Stimulated activated CD4-positive, alpha-beta T cell treated with anti-CD3 and anti-CD28 coated beads, Interleukin-1b, Interleukin-23, amount 100 ng/mL, for 48 hours (primary cell): Measurements from ENCODE around the gene LRRC9.
"Not testable (repeated sequence)": the region's sequence is repeated elsewhere in the genome, so short reads cannot be mapped to it uniquely, and the experiment has no call there.

ENCODE experiments used
- DNase-seq: peaks from one replicate; pipeline ENCODE4 v3.0.0-alpha.2; 2020

Gene LRRC9

GRCh38 chr14:59959668-59960067, 39.7 kb downstream of the LRRC9 start:
- DNase-seq = no peak

GRCh38 chr14:59961518-59962062, 41.6 kb downstream of the LRRC9 start:
- no peak for DNase-seq

DNA sequence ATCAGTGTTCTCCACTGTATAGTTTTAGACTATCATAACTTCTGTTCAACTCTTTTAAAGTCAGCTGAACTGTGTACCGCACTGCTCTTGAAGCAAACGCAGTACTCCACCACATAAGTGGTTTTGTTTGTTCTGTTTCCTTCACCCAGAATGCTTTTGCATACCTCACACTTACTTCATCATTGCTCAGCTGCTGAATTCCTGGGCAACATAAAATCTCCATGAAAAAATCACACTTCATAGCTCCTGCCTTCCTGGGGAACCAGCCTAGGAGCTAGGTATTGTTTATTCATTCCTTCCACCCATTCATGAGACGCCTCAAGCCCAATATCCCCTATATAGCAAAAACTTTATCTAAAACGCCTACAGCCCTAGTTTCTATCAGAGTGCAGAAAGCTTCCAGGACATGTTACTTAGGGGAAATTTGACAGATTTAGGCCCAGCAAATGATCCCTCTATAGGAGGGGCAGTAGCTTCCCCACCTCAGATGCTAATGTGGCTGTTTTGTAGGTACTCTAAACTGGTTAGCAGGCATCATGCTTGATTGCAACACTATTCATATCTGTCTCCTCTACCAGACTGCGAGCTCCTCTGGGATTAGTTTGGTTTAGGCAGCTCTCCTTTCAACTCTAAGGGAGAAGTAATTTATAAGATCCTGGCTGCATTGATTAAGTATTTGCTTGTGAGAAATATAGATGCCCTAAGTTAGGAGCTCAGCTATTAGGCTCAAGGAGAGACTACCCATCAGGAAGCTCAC, 44.5 kb downstream of the LRRC9 start:
- DNase-seq = no peak

GRCh38 chr14:59969319-59969718, 49.4 kb downstream of the LRRC9 start:
- no peak for DNase-seq

DNA sequence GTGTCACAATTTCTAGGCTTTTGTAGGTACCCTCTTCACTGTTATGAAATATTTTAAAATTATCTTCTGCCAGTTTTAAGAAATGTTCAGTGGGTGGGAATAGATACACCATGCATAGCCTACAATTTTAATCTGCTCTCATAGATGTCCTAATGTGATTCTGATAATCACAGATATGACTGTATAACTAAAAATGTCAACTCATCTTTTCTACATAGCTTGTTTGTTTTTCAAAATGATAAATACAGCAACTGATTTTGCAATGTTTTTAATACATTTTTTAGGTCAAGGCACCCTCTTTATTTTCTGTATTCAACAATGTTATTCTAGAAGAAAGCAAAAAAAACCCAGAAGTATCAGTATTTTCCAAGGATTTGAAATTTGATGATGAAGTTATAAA, 61.6 kb downstream of the LRRC9 start:
- no peak for DNase-seq

DNA sequence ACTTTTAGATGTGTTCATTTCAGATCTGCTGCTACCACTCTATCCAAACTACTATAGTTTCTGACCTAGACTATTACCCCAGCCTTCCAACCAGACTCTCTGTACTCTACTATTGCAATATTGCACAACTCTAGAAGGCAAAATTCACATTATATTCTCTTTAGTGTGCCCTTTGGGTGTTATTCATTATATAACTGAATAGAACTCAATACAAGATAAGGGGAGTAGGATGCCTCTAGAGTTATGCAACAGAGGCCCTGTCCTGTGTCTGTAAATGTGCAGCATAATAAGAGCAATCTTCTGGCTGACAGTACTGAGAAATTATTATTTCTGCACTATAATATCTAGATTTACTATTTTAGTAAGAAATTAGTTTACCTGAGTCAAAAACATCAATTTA, 63.1 kb downstream of the LRRC9 start:
- no peak for DNase-seq

- no peak for DNase-seq
These were observed 66.7 kb downstream of the LRRC9 start for GRCh38 chr14:59986556-59987059.

GRCh38 chr14:59997449-59997848, 77.5 kb downstream of the LRRC9 start:
- DNase-seq = no peak

DNA sequence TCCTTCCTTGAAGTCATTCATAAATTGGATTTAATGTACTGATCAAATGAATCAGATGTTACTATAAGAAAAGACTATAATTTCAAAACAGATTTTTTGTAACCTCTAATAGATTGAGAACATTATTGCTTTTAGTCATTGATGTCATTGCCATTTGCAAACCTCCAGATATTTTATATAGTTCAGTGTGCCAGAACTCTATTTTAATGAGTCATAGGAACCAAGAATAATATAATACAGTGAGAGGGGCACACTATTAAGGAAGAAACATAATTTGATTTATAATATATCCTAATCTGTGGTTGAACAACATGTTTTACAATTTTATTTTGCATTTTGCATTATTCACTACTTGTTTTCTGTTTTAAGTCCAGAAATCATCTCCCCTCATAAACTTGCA, 78.0 kb downstream of the LRRC9 start:
- DNase-seq = no peak

DNA sequence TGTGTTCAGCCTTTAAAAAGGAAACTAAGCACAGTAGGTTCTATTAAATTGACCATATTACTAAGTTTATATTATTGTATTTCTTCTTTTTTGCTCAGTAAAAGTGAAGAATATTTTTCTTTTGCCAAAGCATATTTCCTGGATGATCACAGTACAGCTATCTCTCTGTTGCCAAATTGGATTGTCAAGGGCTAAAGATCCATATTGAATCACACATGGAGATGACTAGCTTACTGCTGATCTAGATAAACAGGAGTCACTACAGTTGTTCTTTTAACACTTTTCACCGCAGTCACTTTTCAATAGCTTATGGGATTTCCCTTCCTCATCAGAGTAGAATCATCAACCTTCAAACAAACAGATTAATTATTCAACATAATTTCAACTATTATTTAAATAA, 78.6 kb downstream of the LRRC9 start:
- DNase-seq = no peak

- no peak for DNase-seq
These were observed 83.0 kb downstream of the LRRC9 start for GRCh38 chr14:60002819-60003492.

DNA sequence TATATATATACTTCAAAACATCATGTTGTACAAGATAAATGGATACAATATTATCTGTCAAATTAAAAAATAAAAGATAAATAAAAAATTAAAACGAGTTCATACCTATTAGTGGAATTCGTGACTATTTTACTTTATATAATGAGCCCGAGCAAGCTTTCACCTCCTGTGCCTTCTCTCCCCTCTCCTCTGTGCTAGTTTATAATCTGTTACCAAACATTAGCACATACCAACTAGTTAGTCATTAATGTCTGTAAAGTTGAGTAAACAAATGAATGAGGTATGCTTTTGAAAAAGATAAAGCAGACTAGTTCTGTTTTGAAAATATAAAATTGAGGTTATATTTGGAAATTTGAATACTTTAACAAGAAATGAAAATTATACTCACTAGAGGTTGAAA, 84.0 kb downstream of the LRRC9 start:
- no peak for DNase-seq

DNA sequence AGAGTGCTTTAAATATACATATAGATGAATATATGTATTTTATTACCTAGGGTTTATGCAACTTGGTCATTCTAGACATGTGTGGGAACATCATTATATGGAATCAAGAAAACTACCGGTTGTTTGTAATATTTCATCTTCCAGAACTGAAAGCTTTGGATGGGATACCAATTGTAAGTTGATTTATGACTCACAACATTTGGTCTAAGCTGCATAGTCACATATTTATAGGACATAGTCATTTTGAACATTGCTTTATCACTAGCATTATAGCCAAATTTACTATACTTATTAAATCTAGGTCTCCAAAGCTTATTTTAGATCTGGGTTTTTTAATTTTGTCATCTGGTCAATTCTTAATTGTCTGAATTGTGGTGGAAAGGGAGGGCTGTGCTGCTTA, 88.1 kb downstream of the LRRC9 start:
- no peak for DNase-seq

GRCh38 chr14:60010263-60010662, 90.3 kb downstream of the LRRC9 start:
- not testable (repeated sequence) for DNase-seq

GRCh38 chr14:60014402-60014801, 94.5 kb downstream of the LRRC9 start:
- DNase-seq = no peak

DNA sequence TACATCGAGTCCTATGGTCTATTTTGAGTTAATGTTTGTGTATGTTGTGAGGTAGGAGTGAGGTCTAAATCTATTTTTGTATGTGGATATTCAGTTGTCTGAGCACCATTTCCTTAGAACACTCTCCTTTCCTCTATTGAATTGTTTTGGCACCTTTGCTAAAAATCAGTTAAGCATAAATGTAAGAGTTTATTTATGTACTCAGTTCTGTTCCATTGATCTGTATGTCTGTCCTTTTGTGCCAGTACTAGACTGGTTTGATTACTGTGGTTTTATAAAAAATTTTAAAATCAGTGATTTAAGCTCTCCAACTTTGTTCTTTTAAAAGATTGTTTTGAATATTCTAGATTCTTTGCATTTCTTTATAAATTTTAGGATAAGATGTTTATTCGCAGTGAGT, 101.7 kb downstream of the LRRC9 start:
- no peak for DNase-seq

DNA sequence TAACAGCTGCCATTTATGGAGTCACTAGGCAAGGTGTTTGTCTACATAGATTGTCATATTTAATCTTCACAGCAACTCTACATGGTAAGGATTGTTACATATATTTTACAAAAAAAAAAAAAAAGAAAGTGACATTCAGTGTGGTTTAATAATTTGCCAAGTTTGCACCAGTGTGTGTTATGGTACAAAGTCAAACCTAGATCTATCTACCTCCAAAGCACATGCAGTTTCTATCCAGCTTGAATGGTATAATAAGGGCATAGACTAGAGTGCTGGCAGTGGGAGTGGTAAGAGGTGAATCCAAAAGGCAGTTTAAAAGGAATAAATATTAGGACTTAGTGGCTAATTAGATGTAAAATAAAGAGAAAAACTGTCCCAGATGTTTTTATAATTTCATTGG, 105.6 kb downstream of the LRRC9 start:
- DNase-seq = no peak

DNA sequence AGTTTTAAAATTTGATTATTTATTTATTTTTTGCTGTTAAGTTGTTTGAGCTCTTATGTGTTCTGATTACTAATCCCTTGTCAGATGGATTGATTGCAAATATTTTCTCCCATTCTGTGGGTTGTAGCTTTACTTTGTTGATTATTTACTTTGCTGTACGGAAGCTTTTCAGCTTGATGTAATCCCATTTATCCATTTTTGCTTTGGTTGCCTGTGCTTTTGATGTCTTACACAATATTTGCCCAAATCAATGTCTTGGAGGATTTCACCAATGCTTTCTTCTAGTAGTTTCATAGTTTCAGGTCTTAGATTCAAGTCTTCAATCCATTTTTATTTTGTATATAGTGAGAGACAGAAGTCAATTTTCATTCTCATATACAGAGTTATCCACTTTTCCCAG, 115.2 kb downstream of the LRRC9 start:
- no peak for DNase-seq

GRCh38 chr14:60047976-60048375, 128.0 kb downstream of the LRRC9 start:
- not testable (repeated sequence) for DNase-seq

DNA sequence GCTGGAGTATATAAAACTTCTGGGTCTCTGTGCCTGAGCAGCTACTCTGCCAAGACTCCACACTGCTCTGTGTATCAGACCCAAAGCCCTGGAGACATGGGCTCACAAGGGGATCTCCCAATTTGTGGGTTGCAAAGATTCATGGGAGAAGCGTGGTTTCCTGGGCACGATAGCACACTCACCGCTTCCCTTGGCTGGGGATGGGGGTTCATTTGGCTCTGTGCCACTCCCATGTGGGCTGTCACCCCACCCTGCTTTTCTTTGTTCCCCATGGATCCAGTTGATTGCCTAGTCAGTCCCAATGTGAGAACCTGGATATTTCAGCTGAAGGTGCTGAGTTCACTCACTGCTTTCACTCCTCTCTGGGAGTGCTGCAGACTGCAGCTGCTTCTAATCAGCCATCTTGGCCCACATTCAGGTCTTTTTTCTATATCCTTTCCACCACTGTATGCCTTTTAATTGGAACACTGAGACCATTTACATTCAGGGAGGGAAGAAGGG, 131.8 kb downstream of the LRRC9 start:
- no peak for DNase-seq

GRCh38 chr14:60058087-60058486, 138.1 kb downstream of the LRRC9 start:
- DNase-seq = no peak

- DNase-seq = no peak
These were observed 141.4 kb downstream of the LRRC9 start for GRCh38 chr14:60061371-60061770.

DNA sequence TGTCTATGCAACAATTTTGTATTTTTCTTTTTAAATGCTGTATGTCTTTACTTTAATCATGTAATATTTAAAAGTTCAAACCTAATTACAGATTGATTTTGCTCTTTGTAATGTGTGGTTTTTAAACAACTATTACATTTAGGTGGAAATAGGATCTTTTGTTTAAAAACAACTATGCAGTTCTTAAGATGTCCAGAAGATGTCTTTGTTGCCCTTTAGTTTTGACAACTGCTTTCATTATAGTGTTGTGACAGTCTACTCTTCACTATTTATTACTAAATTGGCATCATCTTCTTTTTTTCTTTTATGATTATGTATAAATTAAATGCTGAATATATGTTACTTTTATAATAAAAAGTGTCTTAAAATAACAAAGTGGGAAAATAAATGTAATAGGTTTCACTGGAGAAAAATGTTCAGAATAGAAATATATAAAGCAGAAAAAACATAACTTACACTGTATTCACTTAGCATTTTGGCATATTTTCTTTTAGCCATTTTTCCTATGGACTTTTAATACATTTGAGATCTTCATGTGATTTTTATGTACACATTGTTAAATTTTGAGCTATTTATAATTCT, 144.6 kb downstream of the LRRC9 start:
- no peak for DNase-seq

GRCh38 chr14:60067882-60068281, 147.9 kb downstream of the LRRC9 start:
- no peak for DNase-seq
